Ovary (tissue), 9 donors: Measurements from ENCODE around the gene ME3. TPM values are rescaled to one million over a fixed set of nuclear protein-coding genes. Genes with fewer than 3 reads are reported as not detected.

ENCODE experiments used
- DNase-seq, 5 donors: peaks; one replicate each; pipeline ENCODE4 v3.0.0-alpha.2; 2019 to 2020
- H3K27ac ChIP-seq, 2 donors: fragments of 200-600 bp; one replicate each; pipeline versions ENCODE4 v1.5.1 to v1.8.0; 2019 to 2022
- H3K27me3 ChIP-seq: fragments of 200-600 bp; one replicate; pipeline ENCODE4 v1.8.0; 2022
- H3K36me3 ChIP-seq: fragments of 200-600 bp; sonication (generic); one replicate; pipeline ENCODE4 v1.5.1; 2019
- H3K4me1 ChIP-seq: one replicate; pipeline ENCODE4 v1.8.1; 2013; ENCODE audit warnings: mild to moderate bottlenecking, moderate library complexity; ENCODE audit not compliant: insufficient read depth
- H3K4me3 ChIP-seq: fragments of 200-600 bp; sonication (generic); one replicate; pipeline ENCODE4 v1.5.1; 2017
- H3K9me3 ChIP-seq, 2 donors: fragments of 200-600 bp in 1 of 2; sonication (generic) in 1 of 2; one replicate each; pipeline versions ENCODE4 v1.5.1 to v1.8.1; 2013 to 2019; ENCODE audit warnings: mild to moderate bottlenecking in 1 of 2, moderate library complexity in 1 of 2
- EP300 ChIP-seq: sonication (generic); formaldehyde crosslinking; IDR thresholded peaks from one replicate; pipeline ENCODE4 v1.6.1; 2017; ENCODE audit warnings: antibody characterized with exemption
- POLR2A ChIP-seq: fragments of 450-650 bp; IDR thresholded peaks from one replicate; pipeline ENCODE4 v1.6.1; 2017; ENCODE audit warnings: antibody characterized with exemption, mild to moderate bottlenecking, moderate library complexity
- WGBS, 3 donors: extraction: QIAGEN DNeasy Blood & Tissue Kit in 1 of 3; methylation state at CpG; one replicate each; pipeline versions ENCODE4 v1.1.5 to v1.1.7; 2013 to 2017; 5-methylcytosine and 5-hydroxymethylcytosine counted together
- intact Hi-C, 4 donors: fragments of 100-400 bp; cut with DNase I; formaldehyde crosslinking; loops; one replicate each; pipeline versions ENCODE4 v1.11.0 to v1.15.1; 2022 to 2023
- polyA plus RNA-seq, 2 donors: library from polyadenylated mRNA; stranded (reverse); fragments of 200-250 nt in 1 of 2; fragments of 350-450 nt in 1 of 2; fragmentation: Illumina TruSeq in 1 of 2; extraction: RNeasy Lipid Tissue Mini Kit (QIAGEN cat#74804) in 1 of 2; gene quantifications; one replicate each; pipeline ENCODE4 v1.2.3, GENCODE V29; 2013 to 2014
- total RNA-seq, 7 donors: library from RNA; depleted of rRNA in 2 of 7; stranded (reverse); fragments of >200 nt in 2 of 7; fragmentation: NEBNext Ultra II Directional in 3 of 7; extraction: Animal tissue kit (Norgen Biotek cat#: 25700) in 3 of 7; gene quantifications; one replicate each; pipeline versions ENCODE4 v1.1.0 to v1.2.4, GENCODE V29; 2016 to 2023
- TF ChIP-seq, protein P1 (sequence below), 3 donors: fragments of 450-650 bp in 2 of 3; fragments of 200-600 bp in 1 of 3; IDR thresholded peaks; one replicate each; pipeline versions ENCODE4 v1.5.1 to v1.8.0; 2016 to 2022; ENCODE audit warnings: antibody characterized with exemption in 3 of 3, mild to moderate bottlenecking in 1 of 3
- donor health status: DM: no; HTN: no; CAD: no; lungs with moderate emphysema.
- donor health status: DM: no; HTN: no; CAD: no.
- donor health status: Bipolar disorder and iron deficiency.
- donor health status: DM: yes; HTN: yes; CAD: no.
- donor health status: DM: no; HTN: no; CAD: no.
- donor health status: DM: yes; HTN: yes; CAD: no.

Gene ME3
- total and polyA plus RNA-seq, 9 donors, result 25.2 to 48.6 (median 43.1) TPM

DNA sequence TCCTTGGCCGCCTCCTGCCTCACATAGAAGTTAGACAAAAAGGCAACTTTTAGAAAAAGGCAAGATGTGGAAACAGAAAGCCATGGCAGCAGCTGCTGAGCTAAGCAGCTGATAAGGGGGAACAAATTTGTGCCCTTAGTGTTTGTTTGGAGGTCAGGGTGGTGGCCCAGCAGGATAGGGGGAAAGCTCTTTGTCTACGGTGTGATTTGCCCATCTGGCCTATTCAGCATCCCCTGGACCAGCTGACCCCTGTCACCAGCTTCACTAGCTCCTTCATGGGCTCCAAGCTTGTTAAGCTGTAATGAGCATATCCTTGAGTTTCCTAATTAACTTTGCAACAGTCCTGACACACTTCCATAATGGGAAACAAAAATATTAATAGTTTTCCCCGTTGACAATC is 5.9 kb upstream of the ME3 start:
- H3K4me3 ChIP-seq, result no peak overlapping the region
- DNase-seq, result no peak
- H3K27me3 ChIP-seq, result no peaks in the 10 kb centered on the region
- peaks cover 10% of the 10 kb centered on the region for H3K4me1 ChIP-seq
- intact Hi-C loops, result loop anchor here in 2 of 4 donors (10.0 kb wide), 2 partner anchors 127 to 257 kb away; partner anchors contain the start of gene PRSS23 (in 1 of the 2)
- H3K27ac ChIP-seq, result peak overlapping the region in 1 of 2 donors; percentile 26
- H3K36me3 ChIP-seq, result no peaks in the 10 kb centered on the region
- TF ChIP-seq POLR2A, result no peak
- no peak for TF ChIP-seq EP300
- TF ChIP-seq, protein P1, sequence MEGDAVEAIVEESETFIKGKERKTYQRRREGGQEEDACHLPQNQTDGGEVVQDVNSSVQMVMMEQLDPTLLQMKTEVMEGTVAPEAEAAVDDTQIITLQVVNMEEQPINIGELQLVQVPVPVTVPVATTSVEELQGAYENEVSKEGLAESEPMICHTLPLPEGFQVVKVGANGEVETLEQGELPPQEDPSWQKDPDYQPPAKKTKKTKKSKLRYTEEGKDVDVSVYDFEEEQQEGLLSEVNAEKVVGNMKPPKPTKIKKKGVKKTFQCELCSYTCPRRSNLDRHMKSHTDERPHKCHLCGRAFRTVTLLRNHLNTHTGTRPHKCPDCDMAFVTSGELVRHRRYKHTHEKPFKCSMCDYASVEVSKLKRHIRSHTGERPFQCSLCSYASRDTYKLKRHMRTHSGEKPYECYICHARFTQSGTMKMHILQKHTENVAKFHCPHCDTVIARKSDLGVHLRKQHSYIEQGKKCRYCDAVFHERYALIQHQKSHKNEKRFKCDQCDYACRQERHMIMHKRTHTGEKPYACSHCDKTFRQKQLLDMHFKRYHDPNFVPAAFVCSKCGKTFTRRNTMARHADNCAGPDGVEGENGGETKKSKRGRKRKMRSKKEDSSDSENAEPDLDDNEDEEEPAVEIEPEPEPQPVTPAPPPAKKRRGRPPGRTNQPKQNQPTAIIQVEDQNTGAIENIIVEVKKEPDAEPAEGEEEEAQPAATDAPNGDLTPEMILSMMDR (IDR thresholded peaks at IDR 0.05), result no peak
- H3K9me3 ChIP-seq, result no peaks in the 10 kb centered on the region
- 42 to 53% (median 52%) methylated on average over 3 of the region's 3 CpGs for WGBS, 3 donors

DNA sequence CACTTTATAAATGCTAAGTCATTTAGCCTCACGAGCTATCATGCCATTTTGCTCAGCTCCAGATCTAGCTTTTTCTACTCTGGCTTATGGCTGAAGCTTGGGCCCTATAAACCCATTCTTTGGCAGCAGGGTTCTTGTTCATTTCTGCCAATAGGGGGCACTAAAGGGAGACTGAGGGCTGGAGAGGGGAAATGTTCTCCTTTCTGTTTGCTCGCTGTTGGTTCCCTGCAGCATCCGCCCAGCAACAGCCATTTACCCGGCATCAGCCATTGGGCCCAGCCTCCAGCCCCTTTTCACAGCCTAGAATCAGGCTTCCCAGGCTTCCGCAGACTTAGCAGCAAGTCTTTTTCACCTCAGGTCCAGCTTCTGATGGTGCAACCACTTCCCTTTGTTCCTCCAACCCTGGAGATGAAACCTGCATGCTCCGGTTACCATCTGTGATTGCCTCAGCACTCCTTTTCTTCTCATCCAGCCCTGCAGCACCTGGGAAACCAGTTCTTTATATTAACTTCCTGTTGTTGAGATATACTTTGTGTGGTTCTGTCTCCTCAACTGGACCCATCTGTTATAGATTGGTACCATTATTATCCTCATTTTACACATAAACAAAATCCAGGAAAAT is 4.2 kb upstream of the ME3 start:
- H3K4me3 ChIP-seq, result no peak overlapping the region

DNA sequence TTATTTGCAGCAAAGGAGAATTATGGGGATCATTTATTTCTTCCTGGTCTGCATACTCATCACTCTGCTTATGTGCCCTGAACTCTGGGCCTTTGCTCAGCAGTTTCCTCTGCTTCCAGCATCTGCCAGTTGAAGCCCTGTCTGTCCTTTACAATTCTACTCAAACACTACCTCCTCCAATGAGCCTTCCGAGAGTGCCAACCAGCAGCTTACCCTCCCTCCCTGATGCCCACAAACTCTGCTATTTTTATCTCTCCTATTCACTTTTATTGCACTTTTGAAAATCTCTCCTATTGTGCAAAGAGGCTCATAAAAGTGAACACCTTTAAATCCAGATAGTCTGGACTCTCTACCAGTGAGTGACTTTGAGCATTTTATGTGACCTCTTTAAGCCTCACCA is 3.6 kb upstream of the ME3 start:
- Histone ChIP-seq H3K9me3 (no peaks in the 10 kb centered on the region), H3K27ac (no peak overlapping the region), H3K4me3 (no peak overlapping the region), H3K27me3 (no peaks in the 10 kb centered on the region), H3K36me3 (no peaks in the 10 kb centered on the region), H3K4me1 (peaks cover 6% of the 10 kb centered on the region)
- TF ChIP-seq, protein P1 (IDR thresholded peaks at IDR 0.05), result no peak
- TF ChIP-seq EP300 (no peak), POLR2A (no peak)
- intact Hi-C loops, result loop anchor here in 2 of 4 donors (10.0 kb wide), 2 partner anchors 129 to 259 kb away; partner anchors contain the start of gene PRSS23 (in 1 of the 2)
- 82 to 92% (median 85%) methylated on average over 1 of the region's 1 CpG for WGBS, 3 donors
- no peak for DNase-seq

More for the DNA sequence above, 4.2 kb upstream of the ME3 start:
- Histone ChIP-seq H3K27ac (no peak overlapping the region), H3K27me3 (no peaks in the 10 kb centered on the region), H3K4me1 (peaks cover 7% of the 10 kb centered on the region), H3K36me3 (no peaks in the 10 kb centered on the region), H3K9me3 (no peaks in the 10 kb centered on the region)
- TF ChIP-seq, protein P1 (IDR thresholded peaks at IDR 0.05), result no peak
- no peak for TF ChIP-seq EP300
- no peak for TF ChIP-seq POLR2A
- 95 to 98% (median 97%) methylated on average over 6 of the region's 6 CpGs for WGBS, 3 donors
- intact Hi-C loops, result loop anchor here in 2 of 4 donors (10.0 kb wide), 2 partner anchors 128 to 258 kb away; partner anchors contain the start of gene PRSS23 (in 1 of the 2)
- DNase-seq, result no peak

DNA sequence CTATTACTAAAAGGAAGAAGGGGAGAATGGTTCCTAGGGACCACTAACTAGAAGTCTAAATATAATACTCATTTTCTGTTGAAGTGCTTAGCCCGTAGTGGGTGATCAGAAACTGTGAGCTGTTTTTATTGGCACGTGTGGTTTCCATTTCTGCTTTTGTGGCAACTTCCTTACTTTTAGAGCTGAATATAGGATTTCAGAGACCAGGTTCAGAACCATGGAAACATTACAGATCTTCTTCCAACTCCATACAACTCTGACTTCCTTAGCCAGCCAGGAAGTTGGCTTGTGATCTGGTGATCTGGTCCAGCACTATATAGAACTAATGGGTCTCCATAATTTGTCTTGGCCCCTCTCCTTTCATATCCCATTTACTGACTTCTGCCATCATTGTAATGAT is 2.6 kb upstream of the ME3 start:
- Histone ChIP-seq H3K4me1 (peaks cover 7% of the 10 kb centered on the region), H3K4me3 (no peak overlapping the region), H3K9me3 (no peaks in the 10 kb centered on the region), H3K27ac (no peak overlapping the region), H3K27me3 (no peaks in the 10 kb centered on the region), H3K36me3 (no peaks in the 10 kb centered on the region)
- intact Hi-C loops, result loop anchor here in 2 of 4 donors (10.0 kb wide), 2 partner anchors 130 to 260 kb away; partner anchors contain the start of gene PRSS23 (in 1 of the 2)
- DNase-seq, result no peak
- 44 to 80% (median 71%) methylated on average over 2 of the region's 2 CpGs for WGBS, 3 donors
- TF ChIP-seq, protein P1 (IDR thresholded peaks at IDR 0.05), result no peak
- no peak for TF ChIP-seq POLR2A
- no peak for TF ChIP-seq EP300
